GM04503 (cell line): ENCODE measurements around the gene ORMDL3.

Experiments
- DNase-seq: peaks from one replicate; pipeline ENCODE4 v3.0.0-alpha.2; 2012; ENCODE audit warnings: low read depth

Gene ORMDL3

GRCh38 chr17:39871801-39872200, 55.6 kb downstream of the ORMDL3 start:
- DNase-seq: no peak
